CD14-positive monocyte (primary cell): Measurements from ENCODE around the gene CNOT1. TPM values are rescaled to one million over a fixed set of nuclear protein-coding genes. Genes with fewer than 3 reads are reported as not detected.

Experiments
- DNase-seq, 3 donors: peaks; one replicate each; pipeline ENCODE4 v3.0.0-alpha.2; 2011 to 2022
- H2AFZ ChIP-seq: 2 replicates; pipeline ENCODE4 v1.6.0; 2012; ENCODE audit warnings: mild to moderate bottlenecking, low read depth, low read length, inconsistent platforms; ENCODE audit not compliant: insufficient read depth, poor library complexity, severe bottlenecking
- H3K27ac ChIP-seq, 2 donors: 1 replicate in 1 of 2; 2 replicates in 1 of 2; pipeline ENCODE4 v1.5.1; 2012 to 2013; ENCODE audit warnings: low read length in 2 of 2, control low read depth in 1 of 2, inconsistent platforms in 1 of 2, low read depth in 1 of 2, mild to moderate bottlenecking in 1 of 2
- H3K27me3 ChIP-seq, 2 donors: one replicate each; pipeline versions ENCODE4 v1.6.0 to v1.6.1; 2011 to 2013; ENCODE audit warnings: low read length in 2 of 2; ENCODE audit not compliant: control insufficient read depth in 2 of 2, insufficient read depth in 2 of 2
- H3K36me3 ChIP-seq, 2 donors: replicated peaks in 1 of 2; 1 replicate in 1 of 2; 2 replicates in 1 of 2; pipeline versions ENCODE4 v1.5.1 to v1.6.1; 2012 to 2013; ENCODE audit warnings: low read length in 2 of 2, control low read depth in 1 of 2, inconsistent platforms in 1 of 2, mild to moderate bottlenecking in 1 of 2; ENCODE audit not compliant: insufficient read depth in 2 of 2, control insufficient read depth in 1 of 2
- H3K4me1 ChIP-seq, 2 donors: 1 replicate in 1 of 2; 2 replicates in 1 of 2; pipeline versions ENCODE4 v1.5.1 to v1.6.1; 2012 to 2013; ENCODE audit warnings: low read length in 2 of 2, control low read depth in 1 of 2, inconsistent platforms in 1 of 2, mild to moderate bottlenecking in 1 of 2, moderate library complexity in 1 of 2; ENCODE audit not compliant: insufficient read depth in 2 of 2, control insufficient read depth in 1 of 2
- H3K4me2 ChIP-seq: replicated peaks from 2 replicates; pipeline ENCODE3; 2012; ENCODE audit warnings: low read length, moderate library complexity, mild to moderate bottlenecking; ENCODE audit not compliant: poor library complexity, severe bottlenecking; ENCODE audit errors: extremely low read depth
- H3K4me3 ChIP-seq, 3 experiments: fragments of 200-600 bp in 1 of 3; sonication (generic) in 1 of 3; replicated peaks in 1 of 3; 1 replicate in 2 of 3; 2 replicates in 1 of 3; pipeline ENCODE4 v1.5.1; 2011 to 2013; ENCODE audit warnings: low read length in 3 of 3, mild to moderate bottlenecking in 3 of 3, control low read depth in 2 of 3, low read depth in 2 of 3, inconsistent platforms in 1 of 3, moderate library complexity in 1 of 3
- H3K79me2 ChIP-seq: 2 replicates; pipeline ENCODE4 v1.6.0; 2012; ENCODE audit warnings: mild to moderate bottlenecking, control low read depth, inconsistent platforms, low read length, moderate library complexity; ENCODE audit not compliant: insufficient read depth
- H3K9ac ChIP-seq: 2 replicates; pipeline ENCODE4 v1.6.0; 2017; ENCODE audit warnings: low read length, mild to moderate bottlenecking; ENCODE audit not compliant: insufficient read depth, poor library complexity, severe bottlenecking
- H3K9me3 ChIP-seq, 2 donors: replicated peaks in 1 of 2; 1 replicate in 1 of 2; 2 replicates in 1 of 2; pipeline versions ENCODE4 v1.5.1 to v1.6.1; 2012 to 2013; ENCODE audit warnings: low read length in 2 of 2, control low read depth in 1 of 2; ENCODE audit not compliant: control insufficient read depth in 1 of 2, insufficient read depth in 1 of 2
- H4K20me1 ChIP-seq: 2 replicates; pipeline ENCODE4 v1.6.0; 2012; ENCODE audit warnings: mild to moderate bottlenecking, low read length, control low read depth, moderate library complexity; ENCODE audit not compliant: insufficient read depth
- H3K27ac Mint-ChIP-seq, 7 donors: one replicate each; pipeline ENCODE4 v1.8.0; 2020; ENCODE audit warnings: mild to moderate bottlenecking in 7 of 7, mixed read lengths in 7 of 7, moderate library complexity in 6 of 7, inconsistent platforms in 2 of 7
- H3K27me3 Mint-ChIP-seq, 3 donors: one replicate each; pipeline ENCODE4 v1.8.0; 2021 to 2022; ENCODE audit warnings: low read depth in 3 of 3, mild to moderate bottlenecking in 3 of 3, mixed read lengths in 3 of 3, moderate library complexity in 3 of 3, inconsistent platforms in 1 of 3
- H3K36me3 Mint-ChIP-seq, 2 donors: one replicate each; pipeline ENCODE4 v1.8.0; 2020; ENCODE audit warnings: mixed read lengths in 2 of 2, inconsistent platforms in 1 of 2, mild to moderate bottlenecking in 1 of 2
- H3K4me1 Mint-ChIP-seq: one replicate; pipeline ENCODE4 v1.8.0; 2020; ENCODE audit warnings: mild to moderate bottlenecking, mixed read lengths
- H3K4me3 Mint-ChIP-seq, 2 donors: one replicate each; pipeline ENCODE4 v1.8.0; 2020; ENCODE audit warnings: mild to moderate bottlenecking in 2 of 2, mixed read lengths in 2 of 2, moderate library complexity in 1 of 2
- H3K9me3 Mint-ChIP-seq, 7 donors: one replicate each; pipeline ENCODE4 v1.8.0; 2020 to 2022; ENCODE audit warnings: mixed read lengths in 7 of 7, mild to moderate bottlenecking in 6 of 7, moderate library complexity in 6 of 7, inconsistent platforms in 2 of 7
- CTCF ChIP-seq: fragments of 200-600 bp; IDR thresholded peaks from one replicate; pipeline ENCODE4 v1.8.0; 2022; ENCODE audit warnings: antibody characterized with exemption, mild to moderate bottlenecking
- WGBS: methylation state at CpG from one replicate; pipeline ENCODE4 v1.1.5; 2013; ENCODE audit warnings: missing lambda C conversion rate; ENCODE audit not compliant: insufficient coverage; 5-methylcytosine and 5-hydroxymethylcytosine counted together
- intact Hi-C, 2 donors: fragments of 100-400 bp; cut with micrococcal nuclease; formaldehyde crosslinking; loops; one replicate each; pipeline versions ENCODE4 v1.15.0 to v1.15.1; 2023
- polyA plus RNA-seq, 3 donors: library from polyadenylated mRNA; depleted of rRNA in 1 of 3; unstranded in 2 of 3; stranded (reverse) in 1 of 3; fragments of 300-500 nt in 2 of 3; fragments of >200 nt in 1 of 3; fragmentation: Illumina TruSeq in 2 of 3; gene quantifications; 1 replicate in 2 of 3; 2 replicates in 1 of 3; pipeline ENCODE4 v1.2.3, GENCODE V29; 2012 to 2021

CNOT1 gene
- polyA plus RNA-seq, 3 donors = 50.8 to 182 (median 60.8) TPM

DNA sequence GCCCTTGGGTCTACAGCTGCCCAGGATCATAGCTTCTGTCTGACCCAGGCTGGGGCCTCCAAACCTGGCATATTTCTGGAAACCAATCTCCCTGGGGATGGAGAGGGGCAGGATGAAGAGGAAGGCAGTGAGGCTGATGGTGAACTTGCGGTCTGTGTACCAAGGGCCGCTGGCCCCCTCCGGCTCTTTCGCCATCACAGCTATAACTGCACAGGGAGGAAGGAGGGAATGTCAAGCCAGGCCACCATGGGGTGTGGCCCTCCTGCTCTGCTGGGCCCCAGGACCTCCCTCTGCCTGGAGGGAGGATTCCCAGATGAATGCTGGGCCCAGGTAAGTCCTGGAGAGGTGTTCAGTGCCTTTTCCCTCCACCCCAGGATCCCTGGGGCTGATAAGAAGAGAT is 48.6 kb upstream of the CNOT1 start:
- Histone ChIP-seq H3K9ac (no peak overlapping the region), H3K9me3 (no peaks in the 10 kb centered on the region), H3K36me3 (peaks cover 29 to 56% of the 10 kb centered on the region in 2 donors), H3K4me1 (peaks cover 2 to 5% of the 10 kb centered on the region in 2 donors), H3K4me2 (no peak overlapping the region), H3K4me3 (no peak overlapping the region), H3K27ac (no peak overlapping the region), H3K27me3 (no peaks in the 10 kb centered on the region), H4K20me1 (no peaks in the 10 kb centered on the region), H3K79me2 (no peaks in the 10 kb centered on the region), H2AFZ (no peak overlapping the region)
- Mint-ChIP-seq H3K27me3 (no peaks in the 10 kb centered on the region), H3K4me3 (no peak overlapping the region), H3K36me3 (peaks cover 49 to 66% of the 10 kb centered on the region in 2 donors), H3K9me3 (no peaks in the 10 kb centered on the region), H3K4me1 (peaks cover 7% of the 10 kb centered on the region), H3K27ac (peak overlapping the region in 1 of 7 donors; percentile 60)
- 90% methylated on average over 4 of the region's 4 CpGs for WGBS
- no peak for DNase-seq
- intact Hi-C loops = no loop called here
- TF ChIP-seq CTCF = no peak

GRCh38 chr16:58670946-58671583 is 41.4 kb upstream of the CNOT1 start:
- Histone ChIP-seq H2AFZ (no peak overlapping the region), H3K36me3 (peaks cover 26 to 71% of the 10 kb centered on the region in 2 donors), H3K4me1 (no peaks in the 10 kb centered on the region), H3K9ac (no peak overlapping the region), H4K20me1 (no peaks in the 10 kb centered on the region), H3K4me2 (no peak overlapping the region), H3K9me3 (no peaks in the 10 kb centered on the region), H3K4me3 (no peak overlapping the region), H3K27ac (no peak overlapping the region), H3K79me2 (no peaks in the 10 kb centered on the region), H3K27me3 (no peaks in the 10 kb centered on the region)
- no peak overlapping the region for H3K4me3 Mint-ChIP-seq
- no peak overlapping the region for H3K27ac Mint-ChIP-seq
- no peaks in the 10 kb centered on the region for H3K27me3 Mint-ChIP-seq
- no peak for TF ChIP-seq CTCF
- WGBS = 97% methylated on average over 16 of the region's 18 CpGs
- H3K9me3 Mint-ChIP-seq = no peaks in the 10 kb centered on the region
- no peaks in the 10 kb centered on the region for H3K4me1 Mint-ChIP-seq
- DNase-seq = no peak
- intact Hi-C loops = no loop called here
- peaks cover 48 to 84% of the 10 kb centered on the region in 2 donors for H3K36me3 Mint-ChIP-seq
